ENCODE measurements around the gene SMIM29.
"Not testable (repeated sequence)": the region's sequence is repeated elsewhere in the genome, so short reads cannot be mapped to it uniquely, and the experiment has no call there.

Gene SMIM29

DNA sequence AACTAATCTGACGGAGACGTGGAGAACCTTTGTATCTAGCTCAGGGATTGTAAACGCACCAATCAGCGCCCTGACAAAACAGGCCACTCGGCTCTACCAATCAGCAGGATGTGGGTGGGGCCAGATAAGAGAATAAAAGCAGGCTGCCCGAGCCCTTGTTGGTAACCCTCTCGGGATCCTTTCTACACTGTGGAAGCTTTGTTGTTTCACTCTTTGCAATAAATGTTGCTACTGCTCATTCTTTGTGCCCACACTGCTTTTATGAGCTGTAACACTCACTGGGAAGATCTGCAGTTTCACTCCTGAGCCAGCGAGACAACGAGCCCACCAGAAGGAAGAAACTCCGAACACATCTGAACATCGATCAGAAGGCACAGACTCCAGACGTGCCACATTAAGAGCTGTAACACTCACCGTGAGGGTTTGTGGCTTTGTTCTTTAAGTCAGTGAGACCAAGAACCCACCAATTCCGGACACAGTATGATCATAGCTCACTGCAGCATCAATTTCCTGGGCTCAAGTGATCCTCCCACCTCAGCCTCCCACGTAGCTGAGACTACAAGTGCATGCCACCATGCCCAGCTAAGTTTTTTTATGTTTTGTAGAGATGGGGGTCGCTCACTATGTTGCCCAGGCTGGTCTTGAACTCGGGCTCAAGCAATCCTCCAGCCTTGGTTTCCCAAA, 21.0 kb upstream of the SMIM29 start:
- not testable (repeated sequence) for H3K4me3 ChIP-seq, H3K27ac ChIP-seq

DNA sequence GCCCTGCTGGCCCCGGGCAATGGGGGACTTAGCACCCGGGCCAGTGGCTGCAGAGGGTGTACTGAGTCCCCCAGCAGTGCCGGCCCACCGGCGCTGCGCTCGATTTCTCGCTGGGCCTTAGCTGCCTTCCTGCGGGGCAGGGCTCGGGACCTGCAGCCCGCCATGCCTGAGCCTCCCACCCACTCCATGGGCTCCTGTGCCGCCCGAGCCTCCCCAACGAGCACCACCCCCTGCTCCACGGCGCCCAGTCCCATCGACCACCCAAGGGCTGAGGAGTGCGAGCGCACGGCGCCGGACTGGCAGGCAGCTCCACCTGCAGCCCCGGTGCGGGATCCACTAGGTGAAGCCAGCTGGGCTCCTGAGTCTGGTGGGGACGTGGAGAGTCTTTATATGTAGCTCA, 20.3 kb upstream of the SMIM29 start:
- H3K27ac ChIP-seq, H3K4me3 ChIP-seq: not testable (repeated sequence)

DNA sequence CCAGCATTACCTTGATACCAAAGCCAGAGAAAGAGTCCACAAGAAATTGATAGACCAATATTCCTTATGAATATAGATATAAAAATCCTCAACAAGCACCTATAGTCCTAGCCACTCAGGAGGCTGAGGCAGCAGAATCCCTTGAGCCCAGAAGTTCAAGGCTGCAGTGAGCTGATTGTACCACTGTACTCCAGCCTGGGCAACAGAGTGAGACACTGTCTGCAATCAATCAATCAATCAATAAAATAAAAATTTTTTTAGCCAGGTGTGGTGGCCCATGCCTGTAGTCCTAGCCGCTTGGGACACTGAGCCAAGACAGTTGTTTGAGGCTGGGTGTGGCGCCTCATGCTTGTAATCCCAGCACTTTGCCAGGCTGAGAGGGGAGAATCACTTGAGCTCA, 18.9 kb upstream of the SMIM29 start:
- Histone ChIP-seq H3K4me3 (no peak overlapping the region), H3K27ac (no peak overlapping the region)

DNA sequence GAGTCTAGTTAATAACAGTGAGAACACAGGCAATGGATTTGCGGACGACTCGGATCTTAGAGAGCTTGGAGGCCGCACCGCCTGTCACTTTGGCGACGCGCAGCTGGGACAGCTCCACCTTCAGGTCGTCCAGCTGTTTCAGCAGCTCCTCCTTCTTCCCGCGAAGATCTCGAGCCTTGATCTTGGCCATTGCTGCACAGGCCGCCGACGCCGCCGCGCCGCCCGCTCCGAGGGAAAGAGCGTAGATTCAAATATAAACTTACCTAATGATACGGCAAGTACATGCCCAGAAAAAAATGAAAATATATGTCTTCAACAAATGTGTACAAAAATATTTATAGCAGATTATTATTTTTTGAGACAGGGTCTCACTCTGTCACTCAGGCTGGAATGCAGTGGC, 14.7 kb upstream of the SMIM29 start:
- not testable (repeated sequence) for H3K4me3 ChIP-seq, H3K27ac ChIP-seq

DNA sequence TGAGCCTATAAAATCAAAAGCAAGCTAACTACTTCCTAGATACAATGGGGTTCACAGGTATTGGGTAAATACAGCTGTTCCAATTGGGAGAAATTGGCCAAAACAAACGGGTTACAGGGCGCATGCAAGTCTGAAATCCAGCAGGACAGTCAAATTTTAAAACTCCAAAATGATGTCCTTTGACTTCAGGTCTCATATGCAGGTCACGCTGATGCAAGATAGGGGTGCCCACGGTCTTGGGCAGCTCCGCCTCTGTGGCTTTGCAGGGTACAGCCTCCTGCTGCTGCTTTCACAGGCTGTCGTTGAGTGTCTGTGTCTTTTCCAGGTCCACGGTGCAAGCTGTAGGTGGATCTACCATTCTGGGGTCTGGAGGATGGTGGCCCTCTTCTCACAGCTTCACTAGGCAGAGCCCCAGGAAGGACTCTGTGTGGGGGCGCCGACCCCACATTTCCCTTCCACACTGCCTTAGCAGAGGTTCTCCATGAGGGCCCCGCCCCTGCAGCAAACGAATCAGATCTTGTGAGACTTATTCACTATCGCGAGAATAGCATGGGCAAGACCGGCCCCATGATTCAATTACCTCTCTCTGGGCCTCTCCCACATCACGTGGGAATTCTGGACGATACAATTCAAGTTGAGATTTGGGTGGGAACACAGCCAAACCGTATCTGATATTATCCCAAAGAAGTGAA, 11.9 kb upstream of the SMIM29 start:
- no peak overlapping the region for H3K4me3 ChIP-seq

DNA sequence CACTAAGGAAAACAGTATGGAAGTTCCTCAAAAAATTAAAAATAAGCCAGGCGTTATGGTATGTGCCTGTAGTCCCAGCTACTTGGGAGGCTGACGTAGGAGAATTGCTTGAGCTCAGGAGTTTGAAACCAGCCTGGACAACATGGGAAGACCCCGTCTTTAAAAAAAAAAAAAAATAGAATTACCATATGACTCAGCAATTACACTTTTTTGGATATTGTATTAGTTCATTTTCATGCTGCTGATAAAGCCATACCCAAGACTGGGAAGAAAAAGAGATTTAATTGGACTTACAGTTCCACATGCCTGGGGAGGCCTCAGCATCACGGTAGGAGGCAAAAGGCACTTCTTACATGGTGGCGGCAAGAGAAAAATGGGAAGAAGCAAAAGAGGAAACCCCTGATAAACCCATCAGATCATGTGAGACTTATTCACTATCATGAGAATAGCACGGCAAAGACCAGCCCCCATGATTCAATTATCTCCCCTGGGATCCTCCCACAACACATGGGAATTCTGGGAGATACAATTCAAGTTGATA, 10.8 kb upstream of the SMIM29 start:
- Histone ChIP-seq H3K4me3 (no peak overlapping the region), H3K27ac (no peak overlapping the region)

More for the DNA sequence above, 11.9 kb upstream of the SMIM29 start:
- no peak overlapping the region for H3K27ac ChIP-seq

DNA sequence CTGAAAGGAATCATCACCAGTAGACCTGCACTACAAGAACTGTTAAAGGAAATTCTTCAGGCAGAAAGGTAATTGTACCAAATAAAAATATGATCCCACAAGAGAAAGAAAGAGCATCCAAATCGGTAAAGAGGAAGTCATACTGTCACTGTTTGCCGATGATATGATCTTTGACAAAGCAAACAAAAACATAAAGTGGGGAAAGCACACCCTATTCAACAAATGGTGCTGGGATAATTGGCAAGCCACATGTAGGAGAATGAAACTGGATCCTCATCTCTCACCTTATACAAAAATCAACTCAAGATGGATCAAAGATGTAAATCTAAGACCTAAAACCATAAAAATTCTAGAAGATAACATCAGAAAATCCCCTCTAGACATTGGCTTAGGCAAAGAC, 3.6 kb upstream of the SMIM29 start:
- not testable (repeated sequence) for H3K4me3 ChIP-seq, H3K27ac ChIP-seq

DNA sequence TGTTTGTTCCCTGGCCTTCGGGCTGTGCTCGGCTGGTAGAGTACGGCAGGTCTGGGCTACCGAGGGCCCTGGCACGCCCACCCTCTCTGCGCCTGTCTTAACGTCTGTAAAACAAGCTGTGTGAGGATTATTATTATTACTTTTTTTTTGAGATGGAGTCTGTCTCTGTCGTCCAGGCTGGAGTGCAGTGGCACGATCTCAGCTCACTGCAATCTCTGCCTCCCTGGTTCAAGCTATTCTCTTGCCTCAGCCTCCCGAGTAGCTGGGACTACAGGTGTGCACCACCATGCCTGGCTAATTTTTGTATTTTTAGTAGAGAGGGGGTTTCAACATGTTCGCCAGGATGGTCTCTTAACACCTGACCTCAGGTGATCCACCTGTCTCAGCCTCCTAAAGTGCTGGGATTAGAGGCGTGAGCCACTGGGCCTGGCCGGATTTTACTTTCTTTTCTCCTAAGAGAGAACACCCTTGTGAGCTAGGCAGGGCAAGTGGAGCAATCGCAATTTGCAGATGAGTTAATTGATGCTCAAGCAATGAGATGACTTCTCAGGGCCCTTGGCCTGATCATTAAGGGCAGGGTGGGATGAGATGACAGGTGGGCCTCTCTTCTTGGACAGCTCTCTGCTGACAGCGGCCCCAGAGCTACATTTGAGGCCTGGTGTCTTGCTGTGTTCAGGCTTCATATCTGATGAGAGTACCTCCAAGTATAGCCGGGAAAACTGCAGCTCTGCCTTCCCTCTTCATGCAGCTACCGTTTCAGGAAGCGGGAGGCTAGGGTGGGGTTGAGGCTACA, 859 bp upstream of the SMIM29 start:
- peak overlapping the region; percentile 54 to 89 (median 81) for H3K4me3 ChIP-seq
- H3K27ac ChIP-seq: peak overlapping the region; percentile 50 to 96 (median 91)

DNA sequence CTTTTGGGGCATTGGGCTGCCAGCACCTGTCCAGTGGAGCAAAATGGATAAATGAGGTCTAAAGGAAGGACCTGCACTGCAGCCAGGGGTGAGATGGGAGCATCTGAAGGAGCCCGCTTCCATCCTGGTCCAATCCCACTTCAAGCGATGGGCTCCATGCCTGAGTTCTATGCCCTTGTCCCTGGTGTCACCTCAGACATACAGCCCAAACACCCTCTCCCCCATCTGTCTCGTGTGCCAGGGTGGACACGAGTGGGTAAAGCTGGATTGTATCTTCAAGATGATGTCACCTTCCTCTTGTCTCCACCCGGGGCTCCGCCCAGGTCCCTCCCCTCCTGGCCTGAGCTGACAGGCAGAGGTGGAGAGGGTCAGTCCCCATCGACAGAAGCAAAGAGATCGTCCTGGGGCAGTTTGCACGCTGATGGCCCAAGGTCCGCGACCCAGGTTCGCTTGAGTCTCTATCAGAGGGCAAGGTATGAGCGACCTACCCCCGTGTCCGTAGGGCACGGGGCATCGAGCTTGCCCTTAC, 544 bp downstream of the SMIM29 start:
- peak overlapping the region; percentile 54 to 89 (median 81) for H3K4me3 ChIP-seq
- H3K27ac ChIP-seq: peak overlapping the region in 20 of 21 experiments; percentile 79 to 96 (median 90)

DNA sequence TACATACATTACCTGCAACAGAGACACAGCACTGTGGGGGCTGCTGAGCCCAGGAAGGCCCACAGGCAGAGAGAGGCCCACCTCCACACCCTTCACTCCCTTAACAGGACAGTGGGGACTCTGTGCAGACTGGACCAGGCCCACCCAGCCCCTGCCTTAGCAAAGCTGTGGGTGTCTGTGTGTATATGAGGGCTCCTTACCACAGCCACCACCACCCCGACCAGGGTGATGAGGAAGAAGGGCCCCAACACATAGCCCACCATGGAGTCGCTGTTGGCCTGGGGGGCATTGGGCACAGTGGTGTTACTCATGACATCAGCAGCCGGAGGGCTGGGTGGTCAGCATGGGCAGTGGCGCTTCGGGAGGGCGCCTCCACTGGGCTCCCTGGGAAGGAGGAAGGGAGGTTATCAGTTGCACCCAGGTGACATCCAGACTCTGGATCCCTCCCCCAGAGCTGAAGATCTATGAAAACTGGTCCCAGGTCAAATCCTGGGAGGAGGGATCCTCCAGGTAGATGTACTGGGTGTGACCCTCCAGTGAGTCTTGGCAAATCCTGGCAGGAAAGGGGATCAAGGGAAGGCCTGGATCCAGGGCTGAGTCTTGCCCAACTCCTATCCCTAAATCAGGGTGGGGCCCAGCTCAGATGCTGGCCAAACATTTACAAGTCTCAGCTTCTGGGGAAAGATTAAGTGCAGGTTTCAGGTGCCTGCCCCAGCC, 1.2 kb downstream of the SMIM29 start:
- Histone ChIP-seq H3K4me3 (peak overlapping the region in 3 of 7 experiments; percentile 64 to 89 (median 88)), H3K27ac (peak overlapping the region in 18 of 21 experiments; percentile 14 to 96 (median 89))

DNA sequence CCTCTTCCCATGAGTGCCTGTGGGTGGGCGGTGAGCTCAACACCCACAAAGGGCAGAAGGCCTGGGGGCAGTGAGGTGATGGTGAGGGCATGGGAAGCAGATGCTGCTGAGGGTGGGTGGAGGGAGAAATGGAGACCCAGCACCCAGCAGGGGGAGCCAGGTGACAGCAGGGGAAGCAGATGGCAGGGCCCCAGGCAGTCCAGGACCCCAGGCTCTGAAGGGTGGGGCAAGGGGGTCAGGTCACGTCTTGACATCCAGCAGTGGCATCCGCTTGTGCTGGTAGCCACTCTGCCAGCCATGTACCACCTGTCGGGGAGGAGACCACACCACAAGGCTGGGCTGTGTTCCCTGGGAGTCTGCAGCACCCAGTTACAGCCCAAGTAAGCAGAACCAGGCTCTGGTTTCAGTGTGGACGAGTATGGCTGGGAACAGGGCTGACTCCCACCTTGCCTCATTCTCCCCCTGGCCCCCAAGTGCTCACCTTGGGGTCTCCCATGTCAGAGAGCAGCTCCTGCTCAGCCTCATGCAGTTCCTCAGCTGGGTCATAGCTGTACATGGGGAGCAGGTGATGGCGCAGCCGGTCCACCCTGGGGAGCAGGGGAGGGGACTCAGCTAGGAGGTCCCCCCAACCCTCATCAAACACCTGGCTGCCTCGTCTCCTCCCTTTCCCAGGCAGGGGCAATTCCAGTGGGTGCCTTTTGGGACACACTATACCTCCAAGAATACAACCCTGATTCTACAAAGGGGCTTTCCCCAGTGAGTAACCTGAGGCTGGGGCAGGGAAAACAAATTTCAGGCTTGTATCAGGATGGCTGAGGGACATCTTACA, 2.0 kb downstream of the SMIM29 start:
- H3K27ac ChIP-seq: peak overlapping the region in 10 of 21 experiments; percentile 12 to 96 (median 88)
- no peak overlapping the region for H3K4me3 ChIP-seq

DNA sequence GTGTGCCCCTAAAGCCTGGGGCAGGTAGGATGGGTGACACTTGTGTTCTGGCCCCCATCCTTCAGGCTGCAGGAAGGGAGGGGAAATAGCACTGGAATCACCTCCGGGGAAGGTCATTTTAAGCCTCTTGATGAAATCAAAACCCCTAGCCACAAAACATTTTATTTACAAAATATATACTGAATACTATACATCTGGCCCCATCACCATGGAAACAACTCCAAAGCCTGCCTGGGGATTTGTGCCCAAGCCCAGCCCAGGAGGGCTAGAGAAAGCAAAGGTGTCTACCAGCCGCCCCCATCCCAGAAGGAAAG, 2.6 kb downstream of the SMIM29 start:
- H3K27ac ChIP-seq: peak overlapping the region in 4 of 21 experiments; percentile 0 to 92 (median 8)
- H3K4me3 ChIP-seq: no peak overlapping the region

DNA sequence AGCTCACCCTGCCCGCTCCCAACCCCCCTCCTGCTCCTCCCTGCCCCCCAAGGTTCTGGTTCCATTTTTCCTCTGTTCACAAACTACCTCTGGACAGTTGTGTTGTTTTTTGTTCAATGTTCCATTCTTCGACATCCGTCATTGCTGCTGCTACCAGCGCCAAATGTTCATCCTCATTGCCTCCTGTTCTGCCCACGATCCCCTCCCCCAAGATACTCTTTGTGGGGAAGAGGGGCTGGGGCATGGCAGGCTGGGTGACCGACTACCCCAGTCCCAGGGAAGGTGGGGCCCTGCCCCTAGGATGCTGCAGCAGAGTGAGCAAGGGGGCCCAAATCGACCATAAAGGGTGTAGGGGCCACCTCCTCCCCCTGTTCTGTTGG, 3.1 kb downstream of the SMIM29 start:
- peak overlapping the region in 1 of 21 experiments; percentile 1 for H3K27ac ChIP-seq
- H3K4me3 ChIP-seq: not testable (repeated sequence)

DNA sequence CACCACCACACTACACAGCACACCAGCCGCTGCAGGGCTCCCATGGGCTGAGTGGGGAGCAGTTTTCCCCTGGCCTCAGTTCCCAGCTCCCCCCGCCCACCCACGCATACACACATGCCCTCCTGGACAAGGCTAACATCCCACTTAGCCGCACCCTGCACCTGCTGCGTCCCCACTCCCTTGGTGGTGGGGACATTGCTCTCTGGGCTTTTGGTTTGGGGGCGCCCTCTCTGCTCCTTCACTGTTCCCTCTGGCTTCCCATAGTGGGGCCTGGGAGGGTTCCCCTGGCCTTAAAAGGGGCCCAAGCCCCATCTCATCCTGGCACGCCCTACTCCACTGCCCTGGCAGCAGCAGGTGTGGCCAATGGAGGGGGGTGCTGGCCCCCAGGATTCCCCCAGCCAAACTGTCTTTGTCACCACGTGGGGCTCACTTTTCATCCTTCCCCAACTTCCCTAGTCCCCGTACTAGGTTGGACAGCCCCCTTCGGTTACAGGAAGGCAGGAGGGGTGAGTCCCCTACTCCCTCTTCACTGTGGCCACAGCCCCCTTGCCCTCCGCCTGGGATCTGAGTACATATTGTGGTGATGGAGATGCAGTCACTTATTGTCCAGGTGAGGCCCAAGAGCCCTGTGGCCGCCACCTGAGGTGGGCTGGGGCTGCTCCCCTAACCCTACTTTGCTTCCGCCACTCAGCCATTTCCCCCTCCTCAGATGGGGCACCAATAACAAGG, 3.6 kb downstream of the SMIM29 start:
- not testable (repeated sequence) for H3K4me3 ChIP-seq
- H3K27ac ChIP-seq: peak overlapping the region in 7 of 21 experiments; percentile 13 to 76 (median 43)

DNA sequence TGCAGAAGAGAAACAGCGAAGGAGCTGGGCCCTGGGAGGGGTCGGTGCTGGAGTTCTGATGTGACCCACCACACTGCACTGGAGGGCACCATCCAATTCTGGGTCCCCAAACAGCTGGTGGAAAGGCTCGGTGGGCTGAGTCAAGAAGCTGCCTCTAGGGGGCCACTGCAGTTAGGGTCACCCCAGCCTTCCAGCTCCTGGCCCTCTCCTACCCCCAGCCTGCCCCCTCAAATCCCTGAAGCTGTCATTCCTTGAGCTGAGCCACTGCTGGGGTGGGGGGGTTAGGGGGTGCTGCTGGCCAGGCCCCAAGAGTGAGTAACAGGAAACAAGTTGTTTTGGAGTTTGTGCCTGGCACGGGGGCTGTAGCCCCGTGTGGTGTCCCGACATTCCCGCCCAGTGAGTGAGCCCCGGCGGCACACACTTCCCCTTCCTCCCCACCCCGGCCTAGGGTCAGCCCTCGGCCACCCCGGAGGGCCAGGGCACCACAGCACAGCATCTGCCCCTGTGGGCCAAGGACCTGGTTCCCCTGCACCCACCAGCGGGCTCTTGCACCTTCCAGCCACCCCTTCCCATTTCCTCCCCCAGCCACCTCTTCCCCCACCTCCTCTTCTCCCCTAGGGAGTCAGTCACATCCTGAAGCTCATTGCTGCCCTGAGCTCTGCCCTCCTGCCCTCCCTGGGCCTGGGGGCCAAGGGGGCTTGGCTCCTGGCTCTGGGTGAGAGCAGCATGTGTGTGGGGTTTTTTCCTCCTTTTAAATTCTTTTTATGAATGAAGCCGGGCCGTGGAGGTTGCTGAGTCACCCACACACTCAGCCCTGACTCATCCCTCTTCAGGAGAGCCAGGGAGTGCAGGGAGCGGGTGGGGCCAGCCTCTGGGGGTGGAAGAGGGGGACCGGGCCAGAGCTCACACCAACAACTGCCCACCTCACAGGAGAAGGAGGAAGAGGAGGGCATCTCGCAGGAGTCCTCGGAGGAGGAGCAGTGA, 4.6 kb downstream of the SMIM29 start:
- Histone ChIP-seq H3K27ac (peak overlapping the region in 15 of 21 experiments; percentile 13 to 79 (median 54)), H3K4me3 (no peak overlapping the region)

DNA sequence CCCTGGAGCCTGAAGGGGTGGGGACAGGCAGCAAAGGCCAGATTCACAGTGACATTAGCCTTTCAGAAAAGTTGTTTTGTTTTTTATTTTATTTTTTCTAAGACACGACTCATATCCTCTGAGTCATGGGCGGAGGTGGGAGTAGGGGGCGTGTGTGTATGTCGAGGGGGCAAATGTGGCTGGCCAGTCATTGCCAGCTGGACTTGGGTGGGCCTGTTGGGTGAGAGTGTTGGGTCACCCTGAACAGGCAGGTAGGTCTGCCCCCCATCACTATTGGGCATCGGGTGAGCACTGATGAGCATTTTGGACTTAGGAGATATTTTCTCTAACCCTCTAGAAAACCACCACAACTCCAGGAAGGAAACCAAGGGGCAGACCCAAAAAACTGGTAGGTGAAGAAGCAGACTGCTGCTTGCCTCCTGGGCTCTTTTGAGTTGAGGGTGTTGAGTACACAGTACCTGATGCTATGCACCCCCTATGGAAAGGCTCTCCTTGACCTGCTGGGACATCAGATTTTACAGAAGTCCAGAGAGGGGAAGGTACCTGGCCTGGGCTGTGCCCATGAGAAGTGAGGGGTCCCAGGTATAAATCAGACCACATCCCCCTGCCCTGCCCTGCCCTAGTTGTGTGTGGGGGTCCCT, 5.6 kb downstream of the SMIM29 start:
- Histone ChIP-seq H3K4me3 (no peak overlapping the region), H3K27ac (peak overlapping the region in 9 of 21 experiments; percentile 18 to 79 (median 43))

All from skin epidermis (tissue), 12 donors.